ENCODE results near the gene SNAP47. TPM values are rescaled to one million over a fixed set of nuclear protein-coding genes. Genes with fewer than 3 reads are reported as not detected.

SNAP47 gene
- polyA plus RNA-seq, 3 donors from 2014 or later, result 37.0 to 44.9 (median 37.7) TPM

DNA sequence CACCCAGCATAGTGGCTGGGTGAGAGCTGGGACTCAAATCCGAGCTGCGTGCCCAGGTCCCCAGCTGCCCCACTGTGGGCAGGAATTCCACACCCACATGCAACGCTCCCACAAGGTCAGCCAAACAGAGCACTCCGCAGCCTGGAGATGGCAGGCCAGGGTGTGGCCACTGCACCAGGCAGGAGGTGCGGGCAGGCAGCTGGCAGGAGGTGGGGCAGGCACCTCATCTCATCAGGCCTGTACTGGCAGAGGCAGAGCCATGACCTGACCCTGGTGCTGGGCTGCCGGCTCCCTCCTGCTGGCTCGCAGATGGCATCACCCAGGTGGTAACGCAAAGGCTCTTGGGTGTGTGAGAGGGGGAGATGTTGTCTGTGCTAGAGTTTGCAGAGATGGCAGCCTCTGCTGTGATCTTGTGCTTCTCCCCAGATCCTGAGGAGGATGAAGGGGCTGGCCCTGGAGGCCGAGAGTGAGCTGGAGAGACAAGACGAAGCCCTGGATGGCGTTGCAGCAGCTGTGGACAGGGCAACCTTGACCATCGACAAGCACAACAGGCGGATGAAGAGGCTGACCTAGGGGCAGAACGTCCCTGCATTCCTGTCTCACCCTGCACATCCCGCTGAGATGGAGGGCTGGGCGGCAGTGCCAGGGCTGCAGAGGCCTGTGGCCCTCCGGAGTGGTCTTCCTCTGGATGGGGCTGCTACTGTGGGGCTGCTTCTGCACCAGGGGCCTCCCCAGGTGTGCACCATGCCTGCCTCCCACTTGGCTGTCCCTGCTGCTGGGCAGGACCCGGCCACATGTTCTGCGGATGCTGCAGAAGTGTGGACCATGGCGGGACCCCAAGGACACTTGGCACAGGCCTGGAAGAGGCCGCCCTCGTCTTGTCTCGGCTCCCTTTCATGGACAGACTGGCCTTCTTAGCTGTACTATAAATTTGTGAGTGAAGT, 45.1 kb downstream of the SNAP47 start:
- H3K4me1 Mint-ChIP-seq, result peaks cover 21 to 27% of the 10 kb centered on the region in 2 donors
- no peaks in the 10 kb centered on the region for H3K9me3 Mint-ChIP-seq
- H3K27ac Mint-ChIP-seq, result no peak overlapping the region
- peaks cover 0 to 2% (median 2%) of the 10 kb centered on the region in 3 donors for H3K27me3 Mint-ChIP-seq (ENCODE audit: low read depth in 3 of 3)
- H3K36me3 Mint-ChIP-seq, result peaks cover 0 to 28% (median 22%) of the 10 kb centered on the region in 3 donors
- H3K4me3 Mint-ChIP-seq, result no peak overlapping the region
- no peak for DNase-seq

DNA sequence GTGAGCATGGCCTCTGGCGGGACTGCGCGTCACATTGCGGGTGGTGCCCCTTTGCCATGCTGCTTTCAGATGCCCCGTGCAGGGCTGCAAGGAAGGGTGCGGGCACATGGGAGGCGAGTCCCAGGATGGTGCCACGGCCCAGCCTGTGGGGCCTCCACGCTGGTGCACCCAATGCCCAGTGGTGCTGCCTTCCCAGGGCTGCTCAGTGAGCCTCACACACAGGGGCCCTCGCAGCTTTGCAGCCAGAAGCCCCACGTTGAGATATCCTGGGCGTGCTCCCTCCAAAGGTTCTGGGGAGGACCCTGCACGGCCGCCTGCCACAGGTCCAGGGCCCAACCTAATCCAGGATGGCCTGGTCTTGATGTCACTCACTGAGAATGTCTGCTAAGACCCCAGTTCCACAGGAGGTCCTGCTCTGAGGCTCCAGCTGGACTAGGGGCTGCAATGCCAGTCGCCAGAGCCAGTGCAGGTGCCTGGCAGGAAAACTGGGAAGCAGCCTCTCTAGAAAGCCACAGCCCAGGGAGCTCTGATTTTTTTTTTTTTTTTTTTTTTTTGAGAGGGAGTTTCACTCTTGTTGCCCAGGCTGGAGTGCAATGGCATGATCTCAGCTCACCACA, 46.2 kb downstream of the SNAP47 start:
- no peak overlapping the region for H3K27ac Mint-ChIP-seq
- no peak for DNase-seq
- H3K4me3 Mint-ChIP-seq, result no peak overlapping the region
- H3K9me3 Mint-ChIP-seq, result no peaks in the 10 kb centered on the region
- peaks cover 0 to 28% (median 22%) of the 10 kb centered on the region in 3 donors for H3K36me3 Mint-ChIP-seq
- peaks cover 0 to 7% (median 2%) of the 10 kb centered on the region in 3 donors for H3K27me3 Mint-ChIP-seq (ENCODE audit: low read depth in 3 of 3)
- H3K4me1 Mint-ChIP-seq, result peaks cover 10 to 16% of the 10 kb centered on the region in 2 donors

DNA sequence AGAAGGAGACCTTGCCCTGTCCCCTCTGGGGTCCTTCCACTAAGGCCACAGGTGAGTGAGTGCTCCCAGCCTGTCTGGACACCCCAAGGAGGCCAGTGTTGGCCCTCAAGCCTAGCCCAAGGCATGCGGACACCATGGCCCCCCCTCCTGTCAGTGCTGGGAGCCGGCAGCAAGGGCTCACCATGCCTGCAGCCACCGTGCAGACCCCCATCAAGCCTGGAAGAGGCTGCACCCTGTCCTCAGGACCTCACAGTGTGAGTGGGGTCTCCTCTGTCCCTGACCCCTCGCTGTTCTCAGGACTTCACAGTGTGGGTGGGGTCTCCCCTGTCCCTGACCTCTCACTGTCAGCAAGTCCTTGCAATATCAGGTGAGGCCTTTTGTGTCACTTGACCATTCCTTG, 47.0 kb downstream of the SNAP47 start:
- H3K9me3 Mint-ChIP-seq, result no peaks in the 10 kb centered on the region

DNA sequence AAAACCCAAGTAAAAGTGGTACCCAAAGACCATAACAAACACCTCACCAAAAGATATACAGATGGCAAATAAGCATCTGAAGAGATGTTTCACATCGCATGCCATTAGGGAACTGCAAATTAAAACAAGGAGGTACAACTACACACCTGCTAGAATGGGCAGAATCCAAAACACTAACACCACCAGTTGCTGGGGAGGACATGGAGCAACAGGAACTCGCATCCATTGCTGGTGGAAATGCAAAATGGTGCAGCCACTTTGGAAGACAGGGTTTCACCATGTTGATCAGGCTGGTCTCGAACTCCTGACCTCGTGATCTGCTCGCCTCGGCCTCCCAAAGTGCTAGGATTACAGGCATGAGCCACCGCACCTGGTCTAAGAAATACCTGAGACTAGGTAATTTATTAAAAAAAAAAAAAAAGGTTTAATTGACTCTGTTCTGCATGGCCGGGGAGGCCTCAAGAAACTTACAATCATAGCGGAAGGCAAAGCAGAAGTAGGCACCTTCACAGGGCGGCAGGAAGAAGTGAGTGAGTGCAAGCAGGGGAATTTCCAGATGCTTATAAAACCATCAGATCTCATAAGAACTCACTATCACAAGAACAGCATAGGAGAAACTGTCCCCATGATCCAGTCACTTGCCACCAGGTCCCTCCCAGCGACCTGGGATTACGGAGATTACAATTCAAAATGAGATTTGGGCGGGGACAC, 50.0 kb downstream of the SNAP47 start:
- no peak for DNase-seq
- H3K4me3 Mint-ChIP-seq, result peak overlapping the region in 1 of 5 donors; percentile 38
- peaks cover 8 to 12% (median 12%) of the 10 kb centered on the region in 3 donors for H3K27me3 Mint-ChIP-seq (ENCODE audit: low read depth in 3 of 3)
- no peak overlapping the region for H3K27ac Mint-ChIP-seq
- peaks cover 0 to 22% (median 14%) of the 10 kb centered on the region in 3 donors for H3K36me3 Mint-ChIP-seq
- H3K4me1 Mint-ChIP-seq, result peaks cover 7 to 11% of the 10 kb centered on the region in 2 donors
- peaks cover 0 to 2% (median 0%) of the 10 kb centered on the region in 6 donors for H3K9me3 Mint-ChIP-seq

More for the DNA sequence above, 47.0 kb downstream of the SNAP47 start:
- H3K36me3 Mint-ChIP-seq, result peaks cover 0 to 28% (median 22%) of the 10 kb centered on the region in 3 donors
- peaks cover 9 to 11% of the 10 kb centered on the region in 2 donors for H3K4me1 Mint-ChIP-seq
- peaks cover 4 to 11% (median 4%) of the 10 kb centered on the region in 3 donors for H3K27me3 Mint-ChIP-seq (ENCODE audit: low read depth in 3 of 3)
- no peak overlapping the region for H3K4me3 Mint-ChIP-seq
- no peak for DNase-seq
- H3K27ac Mint-ChIP-seq, result no peak overlapping the region

DNA sequence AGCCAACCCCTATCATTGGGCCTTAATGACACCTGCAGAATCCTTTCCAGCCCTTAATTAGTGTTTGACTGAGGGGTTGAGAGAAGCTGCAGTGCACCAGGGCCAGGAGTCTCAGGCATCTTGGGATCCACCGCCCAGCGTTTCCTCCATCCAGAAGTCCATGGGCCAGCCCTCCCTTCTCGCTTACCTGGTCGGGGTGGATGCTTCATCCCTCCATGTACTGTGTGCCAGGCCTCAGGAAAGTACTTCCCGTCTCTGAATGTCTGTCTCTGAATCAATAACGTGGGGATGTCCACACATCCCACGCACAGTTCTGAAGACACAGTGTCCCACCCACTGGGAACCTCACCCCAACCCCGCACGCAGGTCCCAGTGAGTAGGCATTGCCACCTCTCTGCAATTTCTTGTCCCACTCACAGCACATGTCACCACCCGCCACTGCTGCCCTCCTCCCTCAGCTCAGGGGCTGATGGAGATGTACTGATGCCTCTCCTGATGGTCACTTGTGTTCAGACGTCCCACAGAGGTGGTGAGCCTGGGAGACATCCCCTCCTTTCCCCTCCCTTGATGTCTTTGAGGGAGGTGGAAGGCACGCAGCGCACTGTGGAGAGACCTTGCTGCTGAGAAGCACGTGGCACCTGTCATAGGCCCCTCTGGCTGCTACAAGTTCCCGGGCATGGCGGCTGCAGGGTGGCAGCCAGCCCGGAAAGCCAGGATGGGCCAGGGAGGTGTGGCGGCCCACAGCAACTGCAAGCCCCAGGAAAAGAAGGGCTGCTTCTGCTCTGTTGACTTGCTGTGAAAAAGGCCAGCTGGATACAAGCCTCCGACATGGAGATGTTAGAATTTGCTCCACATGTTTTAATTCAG, 50.8 kb downstream of the SNAP47 start:
- DNase-seq, result no peak
- peak overlapping the region in 3 of 5 donors; percentile 38 to 44 (median 38) for H3K4me3 Mint-ChIP-seq

DNA sequence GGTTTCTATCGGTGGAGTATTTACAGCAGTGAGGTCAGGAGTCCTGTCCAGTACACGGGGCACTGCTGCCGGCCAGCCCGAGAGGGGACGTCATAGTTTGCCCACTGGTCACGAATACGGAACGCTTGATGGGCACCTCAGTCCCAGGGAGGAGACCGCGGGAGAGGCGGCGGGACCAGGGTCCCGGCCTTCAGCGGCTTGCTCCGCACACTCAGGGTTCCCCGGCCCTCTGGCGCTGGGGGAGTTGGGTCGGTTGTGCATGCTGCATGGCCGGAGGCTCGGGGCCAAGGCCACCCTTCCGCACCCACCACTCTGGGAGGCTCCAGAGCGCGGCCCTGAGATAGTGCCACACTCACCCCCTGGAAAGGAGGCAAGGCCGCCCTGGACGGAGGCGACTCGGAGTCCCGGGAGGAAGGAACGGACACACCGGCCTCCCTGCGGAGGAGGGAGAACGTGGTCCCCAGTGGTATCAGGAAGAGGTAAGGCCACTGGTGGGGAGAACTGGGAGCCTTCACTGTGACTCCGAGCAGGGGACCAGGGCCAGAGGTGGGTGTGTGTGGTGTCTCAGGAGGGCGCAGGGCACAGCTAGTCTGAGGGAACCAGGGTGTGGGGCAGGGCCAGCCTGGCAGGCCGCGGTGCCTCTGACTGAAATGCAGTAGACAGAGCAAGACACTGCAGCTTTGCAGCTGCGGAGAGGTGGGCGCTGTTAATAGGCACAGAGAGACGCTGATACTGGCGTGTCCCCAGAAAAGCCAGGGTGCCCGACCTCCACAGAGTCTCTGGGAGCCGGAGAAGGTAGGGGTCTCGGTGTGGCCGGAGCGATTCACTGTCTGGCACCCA, 51.7 kb downstream of the SNAP47 start:
- DNase-seq, result no peak
- H3K27me3 Mint-ChIP-seq (ENCODE audit: low read depth in 3 of 3), result peaks cover 8 to 15% (median 12%) of the 10 kb centered on the region in 3 donors
- H3K9me3 Mint-ChIP-seq, result peaks cover 0 to 2% (median 0%) of the 10 kb centered on the region in 6 donors
- peak overlapping the region in 3 of 6 donors; percentile 46 to 76 (median 54) for H3K27ac Mint-ChIP-seq
- peaks cover 7 to 11% of the 10 kb centered on the region in 2 donors for H3K4me1 Mint-ChIP-seq
- peak overlapping the region; percentile 74 to 84 (median 78) for H3K4me3 Mint-ChIP-seq
- H3K36me3 Mint-ChIP-seq, result peaks cover 0 to 20% (median 14%) of the 10 kb centered on the region in 3 donors

More for the DNA sequence above, 50.8 kb downstream of the SNAP47 start:
- Mint-ChIP-seq H3K36me3 (peaks cover 0 to 20% (median 14%) of the 10 kb centered on the region in 3 donors), H3K4me1 (peaks cover 7 to 11% of the 10 kb centered on the region in 2 donors), H3K9me3 (peaks cover 0 to 2% (median 0%) of the 10 kb centered on the region in 6 donors), H3K27ac (no peak overlapping the region), H3K27me3 (ENCODE audit: low read depth in 3 of 3) (peaks cover 8 to 15% (median 12%) of the 10 kb centered on the region in 3 donors)

DNA sequence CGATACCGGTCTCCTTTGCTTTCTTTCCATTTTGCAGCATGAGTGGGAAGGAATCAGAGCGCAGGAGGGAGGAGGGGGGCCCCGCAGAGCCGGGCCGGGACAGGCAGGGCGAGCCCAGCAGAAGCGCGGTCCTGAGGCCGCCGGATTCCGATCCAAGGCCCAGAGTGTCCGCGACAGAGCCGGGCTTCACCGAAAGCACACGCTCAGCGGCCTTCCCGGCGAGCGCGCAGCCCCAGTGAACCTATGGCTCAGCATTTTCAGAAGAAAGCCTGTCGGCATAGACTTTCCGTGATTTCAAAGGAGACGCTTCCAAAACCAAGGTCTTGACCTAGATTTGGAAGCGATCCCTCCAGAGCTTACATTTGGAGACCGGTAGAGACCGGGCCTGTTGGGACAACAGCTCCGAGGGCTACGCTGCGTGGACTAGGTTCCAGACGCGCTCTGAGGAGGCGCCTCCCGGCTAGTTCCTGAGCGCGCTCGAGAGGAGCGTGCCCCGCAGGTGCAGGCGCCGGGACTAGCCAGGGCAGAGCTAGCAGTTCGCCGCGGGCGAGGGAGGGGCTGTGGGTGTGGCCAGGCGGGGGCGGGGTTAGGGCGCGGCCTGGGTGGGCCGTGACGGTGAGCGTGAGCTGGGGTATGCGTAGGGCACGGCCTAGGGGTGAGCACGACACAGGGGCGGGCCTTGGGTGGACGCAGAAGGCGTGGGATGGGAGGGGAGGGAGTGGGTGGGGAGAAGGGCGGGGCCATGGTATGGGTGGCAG, 52.5 kb downstream of the SNAP47 start:
- peak; percentile 56 to 71 (median 66) for DNase-seq
- Mint-ChIP-seq H3K36me3 (peaks cover 0 to 13% (median 10%) of the 10 kb centered on the region in 3 donors), H3K27ac (peak overlapping the region in 2 of 6 donors; percentile 46 to 76), H3K4me1 (peaks cover 7 to 11% of the 10 kb centered on the region in 2 donors), H3K27me3 (ENCODE audit: low read depth in 3 of 3) (peaks cover 8 to 15% (median 12%) of the 10 kb centered on the region in 3 donors), H3K9me3 (peaks cover 0 to 2% (median 0%) of the 10 kb centered on the region in 6 donors), H3K4me3 (peak overlapping the region; percentile 74 to 84 (median 78))

DNA sequence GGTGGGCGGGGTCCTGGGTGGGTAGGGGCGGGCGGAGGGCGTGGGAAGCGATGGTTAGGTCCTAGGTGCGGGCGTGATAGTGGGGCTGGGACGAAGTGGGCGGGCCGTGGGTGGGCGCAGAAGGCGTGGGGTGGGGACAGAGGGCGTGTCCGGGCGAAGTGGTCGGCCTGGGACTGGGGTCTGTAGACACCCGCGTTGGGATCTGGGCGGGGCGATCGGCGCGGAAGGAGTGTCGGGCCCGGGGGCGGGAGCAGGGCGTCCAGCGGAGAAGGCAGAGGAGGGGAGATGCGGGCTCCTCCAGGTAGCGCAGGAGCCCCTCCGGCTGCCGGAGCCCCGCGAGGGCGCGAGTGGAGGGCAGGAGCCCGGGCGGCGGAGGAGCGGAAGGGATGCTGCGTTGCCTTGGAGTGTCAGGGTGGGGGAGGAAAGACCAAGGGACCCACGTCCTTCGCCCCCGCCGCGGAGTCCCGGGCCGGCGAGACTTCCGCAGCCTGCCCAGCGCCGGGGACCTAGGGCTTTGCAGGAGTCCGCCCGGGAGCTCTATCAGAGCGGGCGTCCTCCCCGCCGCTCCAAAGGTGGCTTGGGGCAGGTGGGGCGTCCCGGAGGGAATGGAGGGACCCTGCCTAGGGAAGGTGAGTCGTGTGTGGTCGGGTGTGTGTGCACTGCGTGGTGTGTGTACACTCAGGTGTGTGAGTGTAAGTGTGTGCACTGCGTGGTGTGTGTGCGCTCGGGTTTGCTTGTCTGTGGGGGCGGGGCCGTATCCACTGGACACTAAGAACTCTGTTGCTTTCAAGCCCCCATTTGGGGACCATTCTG, 53.2 kb downstream of the SNAP47 start:
- DNase-seq, result peak in 2 of 3 donors; percentile 31 to 45
- Mint-ChIP-seq H3K27ac (no peak overlapping the region), H3K27me3 (ENCODE audit: low read depth in 3 of 3) (peaks cover 8 to 15% (median 12%) of the 10 kb centered on the region in 3 donors), H3K36me3 (peaks cover 0 to 6% (median 4%) of the 10 kb centered on the region in 3 donors), H3K4me3 (peak overlapping the region; percentile 44 to 84 (median 76)), H3K4me1 (peaks cover 7 to 11% of the 10 kb centered on the region in 2 donors), H3K9me3 (peaks cover 0 to 2% (median 0%) of the 10 kb centered on the region in 6 donors)

DNA sequence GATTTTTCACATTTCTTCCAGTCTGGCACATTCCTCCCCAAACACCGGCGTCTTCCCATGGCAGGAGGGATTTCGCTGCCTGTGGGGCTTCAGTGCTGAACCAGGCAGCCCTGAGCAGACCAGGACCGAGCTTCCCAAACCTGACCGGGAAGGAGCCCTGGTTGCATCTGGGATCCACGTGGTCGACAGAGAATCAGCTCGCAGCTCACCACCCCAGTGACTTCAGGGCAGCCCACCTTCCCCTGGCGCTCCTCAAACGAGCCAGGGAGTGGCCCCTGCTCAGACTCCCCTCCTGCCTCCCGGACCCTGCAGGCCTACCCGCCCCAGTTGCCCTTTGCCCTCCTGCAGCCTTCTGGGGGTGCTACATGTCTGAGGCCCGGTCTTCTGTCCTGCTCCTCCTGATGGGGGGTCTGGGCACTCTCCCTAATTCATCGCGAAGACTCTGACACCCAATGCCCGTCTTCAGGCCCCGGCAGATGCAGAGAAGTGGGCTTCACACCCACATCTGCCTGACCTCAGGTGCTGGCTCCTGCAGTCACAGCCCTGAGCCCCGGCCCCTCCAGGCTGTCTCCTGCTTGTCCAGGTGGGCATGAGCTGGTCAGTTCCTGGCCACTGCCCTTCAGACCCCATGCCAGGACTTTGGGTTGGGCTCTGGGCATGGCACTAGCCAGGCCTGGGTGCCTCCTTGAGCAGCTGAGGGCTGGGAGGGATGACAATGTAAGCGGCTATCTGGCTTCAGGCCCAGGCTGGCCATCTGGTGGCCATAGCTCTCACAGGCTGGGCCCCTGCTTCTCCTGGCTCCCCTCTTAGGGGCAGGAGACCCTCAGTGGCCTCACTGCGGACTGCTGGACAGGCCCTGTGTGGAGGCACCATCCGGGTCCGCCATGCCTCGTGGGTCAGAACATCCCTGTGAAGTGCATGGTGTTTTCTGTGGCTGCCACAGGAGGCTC, 54.1 kb downstream of the SNAP47 start:
- DNase-seq, result no peak
- Mint-ChIP-seq H3K27me3 (ENCODE audit: low read depth in 3 of 3) (peaks cover 8 to 15% (median 12%) of the 10 kb centered on the region in 3 donors), H3K36me3 (peaks cover 0 to 2% (median 0%) of the 10 kb centered on the region in 3 donors), H3K27ac (no peak overlapping the region), H3K4me3 (peak overlapping the region; percentile 44 to 84 (median 76)), H3K4me1 (peaks cover 7 to 11% of the 10 kb centered on the region in 2 donors), H3K9me3 (peaks cover 0 to 2% (median 0%) of the 10 kb centered on the region in 6 donors)

DNA sequence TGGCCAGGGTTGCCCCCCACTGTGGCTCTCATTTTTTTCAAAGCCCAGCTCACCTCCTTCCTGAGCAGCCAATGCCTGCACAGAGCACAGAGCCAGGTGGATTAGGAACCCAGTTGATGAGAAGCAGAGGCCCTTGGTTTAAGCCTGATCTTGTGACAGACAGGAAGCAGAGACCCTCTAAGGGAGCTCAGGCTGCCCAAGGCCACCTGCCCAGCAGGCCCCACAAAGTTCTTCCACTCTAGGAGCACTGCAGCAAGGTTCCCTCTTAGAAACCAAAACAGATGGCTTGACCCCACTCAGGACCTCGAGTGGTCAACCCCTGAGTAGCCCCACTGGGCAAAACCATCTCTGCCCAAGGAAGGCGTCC, 54.8 kb downstream of the SNAP47 start:
- no peak overlapping the region for H3K27ac Mint-ChIP-seq
- no peaks in the 10 kb centered on the region for H3K36me3 Mint-ChIP-seq
- DNase-seq, result no peak
- H3K4me3 Mint-ChIP-seq, result no peak overlapping the region
- H3K9me3 Mint-ChIP-seq, result peaks cover 0 to 2% (median 0%) of the 10 kb centered on the region in 6 donors
- peaks cover 8 to 13% (median 10%) of the 10 kb centered on the region in 3 donors for H3K27me3 Mint-ChIP-seq (ENCODE audit: low read depth in 3 of 3)
- H3K4me1 Mint-ChIP-seq, result peaks cover 7 to 11% of the 10 kb centered on the region in 2 donors

All from immature natural killer cell (primary cell).